IPS-18c (cell line): Measurements from ENCODE around the gene DTX4.

Experiments
- H3K4me3 ChIP-seq: 2 replicates; pipeline ENCODE4 v1.7.0; 2013; ENCODE audit warnings: low read depth, mild to moderate bottlenecking, low read length, moderate library complexity; ENCODE audit not compliant: insufficient read depth
- H3K9me3 ChIP-seq: one replicate; pipeline ENCODE4 v1.6.1; 2013; ENCODE audit warnings: mild to moderate bottlenecking, low read length, moderate library complexity; ENCODE audit not compliant: control insufficient read depth, insufficient read depth

The DTX4 gene

DNA sequence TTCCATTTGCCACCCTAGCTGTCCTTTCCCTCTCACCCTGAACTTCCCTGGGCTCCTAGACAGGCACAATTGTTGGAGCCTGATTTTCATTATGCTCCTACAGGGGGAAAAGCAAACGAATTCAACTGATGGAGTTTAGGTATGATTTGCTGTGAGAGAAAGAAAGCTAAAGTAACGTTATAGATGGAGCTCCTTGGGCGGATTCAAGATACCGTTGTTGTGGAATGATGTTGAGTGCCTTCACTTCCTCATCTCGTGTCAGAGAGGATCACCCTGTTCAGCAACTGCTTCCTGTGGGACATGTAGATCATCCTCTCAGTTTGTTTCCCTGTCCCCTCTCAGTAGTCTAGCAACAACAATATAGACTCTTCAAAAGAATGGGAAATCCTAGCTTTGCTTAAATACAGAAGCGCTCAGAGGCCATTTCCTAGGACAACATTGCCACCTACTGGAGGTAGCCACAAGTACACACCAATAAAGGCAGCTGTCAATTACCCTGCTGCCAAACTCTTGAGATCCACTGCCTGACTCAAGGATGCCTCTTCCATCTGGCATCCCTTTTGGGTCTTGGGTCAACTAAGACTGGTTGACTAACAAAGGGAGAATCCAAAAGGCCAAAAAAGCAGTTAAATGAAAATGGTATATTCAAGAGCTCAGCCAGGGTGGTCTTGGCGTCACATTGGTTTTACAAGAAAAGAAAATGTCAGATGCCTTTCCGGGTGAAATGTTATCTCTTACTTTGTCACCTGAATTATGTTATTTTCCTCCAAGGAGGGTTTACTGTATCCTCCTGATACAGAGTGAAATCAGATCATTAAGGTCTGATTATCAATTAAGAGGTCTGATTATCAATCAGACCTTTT, 13.5 kb upstream of the DTX4 start:
- Histone ChIP-seq H3K4me3 (no peak overlapping the region), H3K9me3 (no peaks in the 10 kb centered on the region)

DNA sequence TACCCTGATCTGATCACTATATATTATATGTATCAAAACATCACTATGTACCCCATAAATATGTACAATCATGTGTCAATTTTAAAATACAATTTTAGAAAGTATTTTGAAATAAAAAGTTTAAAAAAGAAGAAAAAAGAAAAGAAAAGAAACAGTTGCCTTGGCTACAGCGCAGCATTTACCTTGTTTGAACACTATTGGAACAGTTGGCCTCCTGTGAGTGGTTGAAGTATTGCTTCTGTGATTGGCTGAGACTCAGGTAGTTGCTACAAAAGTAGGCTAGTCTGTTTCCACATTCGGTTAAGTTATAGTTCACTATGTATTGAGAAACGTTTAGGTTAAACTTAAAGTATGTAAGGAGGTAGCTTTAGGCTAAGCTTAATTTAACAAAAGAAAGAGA, 7.9 kb upstream of the DTX4 start:
- H3K4me3 ChIP-seq = no peak overlapping the region

DNA sequence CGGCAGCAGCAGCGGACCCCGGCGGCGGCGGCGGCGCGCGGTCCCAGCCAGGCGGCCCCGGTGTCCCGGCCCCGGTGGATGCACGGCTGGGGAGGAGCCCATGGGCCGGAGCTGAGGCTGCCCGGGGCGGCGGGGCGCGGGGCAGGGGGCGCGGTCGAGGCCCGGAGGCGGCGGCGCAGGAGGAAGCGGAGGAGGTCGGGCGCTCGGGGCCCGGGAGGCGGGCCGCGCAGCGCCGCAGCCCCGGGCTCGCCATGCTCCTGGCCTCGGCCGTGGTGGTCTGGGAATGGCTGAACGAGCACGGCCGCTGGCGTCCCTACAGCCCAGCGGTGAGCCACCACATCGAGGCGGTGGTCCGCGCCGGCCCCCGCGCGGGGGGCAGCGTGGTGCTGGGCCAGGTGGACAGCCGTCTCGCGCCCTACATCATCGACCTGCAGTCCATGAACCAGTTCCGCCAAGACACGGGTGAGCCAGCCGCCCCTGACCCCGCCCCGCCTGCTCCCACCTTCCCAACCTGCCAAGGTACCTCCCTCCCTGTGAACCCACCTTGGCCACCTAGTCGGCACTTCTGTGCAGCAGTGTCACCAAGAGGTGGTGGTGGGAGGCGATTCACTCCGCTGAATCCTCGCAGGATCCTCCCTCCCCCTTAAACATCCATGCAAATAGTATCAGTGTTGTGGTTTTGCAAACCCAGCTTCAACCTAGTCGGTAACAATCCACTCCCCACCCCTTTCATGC, 580 bp downstream of the DTX4 start:
- Histone ChIP-seq H3K4me3 (peak overlapping the region; percentile 82), H3K9me3 (peaks cover 2% of the 10 kb centered on the region)

More for the DNA sequence above, 7.9 kb upstream of the DTX4 start:
- H3K9me3 ChIP-seq = no peaks in the 10 kb centered on the region

GRCh38 chr11:59173080-59173963, 1.4 kb downstream of the DTX4 start:
- H3K9me3 ChIP-seq = peaks cover 2% of the 10 kb centered on the region
- H3K4me3 ChIP-seq = peak overlapping the region; percentile 82

DNA sequence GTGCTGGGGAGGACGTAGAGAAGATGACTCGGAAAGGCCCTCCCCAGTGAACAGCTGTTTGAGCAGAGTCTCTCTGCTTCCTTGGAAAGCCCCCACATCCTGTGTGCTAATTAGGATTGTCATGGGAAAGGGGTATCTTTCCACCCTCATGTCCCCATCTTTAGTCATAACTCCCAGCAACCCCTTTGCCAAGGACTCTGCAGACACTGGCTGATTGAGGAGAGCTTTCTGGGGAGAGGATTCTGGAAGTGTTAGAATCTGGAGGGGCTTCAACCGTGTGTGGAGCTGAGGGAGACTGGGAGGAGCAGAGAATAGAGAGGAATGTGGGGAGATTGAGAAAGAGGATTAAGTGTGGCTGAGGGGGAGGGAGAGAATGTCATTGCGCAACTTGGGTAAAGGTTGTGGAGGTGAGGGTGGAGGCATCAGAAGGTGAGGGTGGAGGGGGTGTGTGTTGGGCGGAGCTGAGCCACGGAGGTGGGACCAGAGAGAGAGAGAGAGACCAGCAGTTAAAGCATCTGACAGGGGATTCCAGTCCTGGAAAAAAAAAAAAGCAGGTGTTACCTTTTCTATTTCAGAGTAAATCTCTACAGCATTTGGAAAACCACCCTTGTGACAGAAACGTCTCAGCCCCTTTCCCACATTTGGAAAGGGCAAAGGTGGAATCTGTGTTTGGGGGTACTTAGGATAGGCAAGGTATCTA, 2.2 kb downstream of the DTX4 start:
- peak overlapping the region; percentile 82 for H3K4me3 ChIP-seq
- H3K9me3 ChIP-seq = peaks cover 4% of the 10 kb centered on the region

DNA sequence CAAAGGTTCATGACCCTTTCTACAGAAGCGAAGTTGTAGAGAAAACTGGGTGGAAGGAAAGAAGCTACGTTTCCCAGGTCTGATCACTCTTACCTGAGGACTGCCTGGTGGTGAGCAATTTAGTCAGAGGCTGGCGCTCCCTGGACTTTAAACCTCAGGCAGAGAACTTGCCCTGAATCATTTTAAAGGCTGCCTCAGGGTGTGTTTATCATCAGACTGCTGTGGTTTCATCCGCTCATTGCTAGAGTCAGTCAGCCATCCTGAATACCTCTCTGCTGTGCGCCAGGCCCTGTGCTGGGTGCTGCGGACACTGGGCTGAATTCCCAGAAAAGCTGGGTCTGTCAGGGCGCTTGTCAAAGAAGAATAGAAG, 2.7 kb downstream of the DTX4 start:
- Histone ChIP-seq H3K9me3 (peaks cover 9% of the 10 kb centered on the region), H3K4me3 (peak overlapping the region; percentile 9; the same call in 1 of the 2 replicates)

GRCh38 chr11:59175091-59175501, 3.2 kb downstream of the DTX4 start:
- H3K9me3 ChIP-seq = peaks cover 10% of the 10 kb centered on the region
- no peak overlapping the region; the same call in 1 of the 2 replicates for H3K4me3 ChIP-seq

- Histone ChIP-seq H3K4me3 (no peak overlapping the region), H3K9me3 (peaks cover 10% of the 10 kb centered on the region)
Measured at GRCh38 chr11:59176330-59176729, 4.4 kb downstream of the DTX4 start.

- peaks cover 10% of the 10 kb centered on the region for H3K9me3 ChIP-seq
Measured at GRCh38 chr11:59178402-59178801, 6.5 kb downstream of the DTX4 start.

DNA sequence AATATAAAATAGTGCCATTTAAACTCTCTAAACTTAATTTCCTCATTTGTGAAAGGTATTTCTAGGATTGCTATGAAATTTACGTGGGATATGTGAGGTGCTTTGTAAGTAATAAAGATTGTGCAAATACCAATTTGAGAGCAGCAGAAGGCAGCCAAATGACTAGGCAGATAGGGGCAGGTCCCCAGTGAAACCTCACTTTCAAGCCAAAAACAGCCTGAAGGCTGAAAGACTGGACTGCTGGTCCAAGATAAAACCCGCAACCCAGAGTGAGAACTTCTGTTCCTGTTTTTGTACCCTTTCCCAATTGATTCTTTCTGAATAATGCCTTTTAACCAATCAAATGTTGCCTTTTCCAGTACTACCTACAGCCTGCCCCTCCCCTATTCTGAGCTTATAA, 7.2 kb downstream of the DTX4 start:
- H3K9me3 ChIP-seq = peaks cover 10% of the 10 kb centered on the region
- H3K4me3 ChIP-seq = no peak overlapping the region

More at GRCh38 chr11:59178402-59178801, 6.5 kb downstream of the DTX4 start:
- H3K4me3 ChIP-seq = no peak overlapping the region

- peaks cover 10% of the 10 kb centered on the region for H3K9me3 ChIP-seq
- H3K4me3 ChIP-seq = no peak overlapping the region
Measured at GRCh38 chr11:59180168-59180776, 8.3 kb downstream of the DTX4 start.

DNA sequence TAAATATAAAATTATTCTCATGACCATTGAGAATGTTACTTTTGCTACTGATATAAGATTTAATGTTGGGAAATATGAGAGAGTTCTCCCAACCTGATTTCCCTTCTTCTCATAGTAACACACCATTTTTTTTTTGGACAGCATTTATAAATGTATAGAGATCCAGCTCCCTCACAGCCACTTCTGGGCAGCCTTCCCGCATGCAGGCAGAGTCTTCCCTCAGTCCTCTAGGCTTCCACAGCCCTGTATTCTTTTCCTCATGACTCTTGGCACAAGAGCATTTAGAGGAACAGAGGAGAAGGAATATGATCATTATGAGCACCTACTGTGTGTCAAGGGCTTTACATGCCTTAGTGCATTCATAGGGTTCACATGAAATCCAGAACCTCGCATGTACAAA, 9.0 kb downstream of the DTX4 start:
- H3K4me3 ChIP-seq = no peak overlapping the region

GRCh38 chr11:59181746-59182456, 10.0 kb downstream of the DTX4 start:
- no peak overlapping the region for H3K4me3 ChIP-seq
- H3K9me3 ChIP-seq = peaks cover 8% of the 10 kb centered on the region

More for the DNA sequence above, 9.0 kb downstream of the DTX4 start:
- peaks cover 8% of the 10 kb centered on the region for H3K9me3 ChIP-seq

GRCh38 chr11:59182457-59183151, 10.7 kb downstream of the DTX4 start:
- Histone ChIP-seq H3K4me3 (no peak overlapping the region), H3K9me3 (peaks cover 8% of the 10 kb centered on the region)

GRCh38 chr11:59183771-59184170, 11.8 kb downstream of the DTX4 start:
- Histone ChIP-seq H3K9me3 (peaks cover 8% of the 10 kb centered on the region), H3K4me3 (no peak overlapping the region)
